GM19025 (cell line): Measurements from ENCODE around the gene CAMK2A.

Experiments
- ATAC-seq: cut with Tn5 transposase; IDR thresholded peaks from one replicate; pipeline ENCODE4 v1.9.1; 2021; ENCODE audit warnings: mild to moderate bottlenecking, low read depth, moderate library complexity; ENCODE audit not compliant: unreplicated experiment

The CAMK2A gene

GRCh38 chr5:150302301-150303069 lies 12.9 kb upstream of the CAMK2A start, which contains the start of gene ARSI:
TSS of gene ARSI (minus strand) at chr5:150302905. CDS start at chr5:150302373, 532 bp downstream.
- ATAC-seq, result no peak

DNA sequence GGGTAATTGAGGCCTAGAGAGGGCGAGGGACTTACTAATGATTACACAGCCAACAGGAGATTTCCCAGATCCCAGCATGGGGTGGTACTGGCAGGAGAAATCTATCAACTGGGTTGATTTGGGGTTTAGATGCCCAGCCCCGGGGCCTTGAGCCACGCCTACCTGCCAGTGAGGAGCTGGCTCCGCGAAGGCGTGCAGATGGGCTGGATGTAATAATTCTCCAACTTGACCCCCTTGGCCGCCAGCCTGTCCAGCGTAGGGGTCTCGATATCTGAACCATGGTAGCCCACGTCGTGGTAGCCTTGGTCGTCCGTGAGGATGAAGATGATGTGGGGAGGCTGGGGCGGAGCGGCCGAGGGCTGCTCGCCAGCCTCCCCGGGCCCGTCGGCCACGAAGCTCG lies 12.3 kb upstream of the CAMK2A start:
- ATAC-seq, result no peak

- no peak for ATAC-seq
Observed at GRCh38 chr5:150301170-150301505, 11.6 kb upstream of the CAMK2A start.

DNA sequence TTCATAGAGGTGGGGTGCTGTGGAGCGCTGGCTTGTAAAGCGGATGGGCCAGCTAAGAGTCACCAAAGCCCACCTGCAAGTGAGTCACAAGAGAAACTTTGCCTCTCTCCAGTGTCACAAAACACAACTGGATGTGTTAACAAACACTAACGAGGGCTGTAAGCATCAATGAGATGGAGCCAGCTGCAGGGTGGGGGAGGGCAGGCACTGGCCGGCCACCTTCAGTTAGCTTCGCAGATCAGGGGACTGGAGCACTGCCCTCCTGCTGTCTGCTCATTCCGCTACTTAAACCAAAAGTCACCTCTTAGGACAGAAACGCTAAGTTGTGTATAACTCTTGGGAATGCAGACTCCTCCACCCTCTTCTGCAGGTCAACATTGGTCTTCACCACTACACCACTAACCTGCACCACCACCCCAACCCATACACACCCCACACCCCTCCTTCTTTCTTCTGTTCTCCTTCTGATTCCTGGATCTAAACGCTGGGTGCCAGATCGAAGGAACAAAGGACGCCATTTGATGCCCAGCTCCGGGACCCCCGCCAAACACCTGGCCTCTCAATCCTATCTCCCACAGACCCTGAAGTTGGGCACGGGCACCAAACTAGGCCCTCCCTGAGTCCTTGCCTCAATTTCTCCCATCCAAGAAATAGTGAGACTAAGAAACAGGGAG lies 11.1 kb upstream of the CAMK2A start:
- ATAC-seq, result no peak

- ATAC-seq, result no peak
Observed at GRCh38 chr5:150299571-150300327, 10.2 kb upstream of the CAMK2A start.

DNA sequence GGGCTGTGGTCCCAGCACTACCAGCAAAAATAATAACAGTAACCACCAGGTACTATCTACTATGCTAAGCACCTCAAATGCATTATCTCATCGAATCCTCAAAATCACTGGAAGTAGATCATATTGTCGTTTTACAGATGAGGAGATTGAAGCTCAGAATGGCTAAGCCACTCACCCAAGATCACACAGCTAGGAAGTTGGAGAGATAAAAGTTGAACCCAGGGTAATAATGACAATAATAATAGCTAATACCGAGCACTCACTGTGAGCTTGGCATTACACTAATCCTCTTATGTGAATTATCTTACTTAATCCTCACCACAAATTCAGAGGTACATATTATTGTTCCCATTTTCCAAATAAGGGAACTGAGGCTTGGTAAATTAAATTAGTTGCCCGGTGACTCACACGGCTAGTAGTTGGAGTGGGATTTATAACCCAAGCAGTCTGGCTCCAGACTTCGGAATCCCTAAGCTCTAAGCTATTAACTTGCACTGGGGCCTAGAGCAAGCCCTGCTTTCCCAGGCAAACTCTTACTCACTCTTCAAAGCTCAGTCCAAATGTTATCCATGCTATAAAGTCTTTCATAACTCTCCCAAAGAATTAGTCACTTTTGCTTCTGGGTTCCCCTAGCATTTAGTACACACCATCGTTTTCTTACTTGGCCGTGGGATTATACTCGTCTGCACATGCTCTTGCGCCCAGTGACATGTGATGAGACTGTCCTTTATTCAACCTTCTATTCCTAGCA lies 9.3 kb upstream of the CAMK2A start:
- ATAC-seq, result no peak

GRCh38 chr5:150297934-150298595 lies 8.5 kb upstream of the CAMK2A start:
- no peak for ATAC-seq

GRCh38 chr5:150297236-150297890 lies 7.8 kb upstream of the CAMK2A start:
- ATAC-seq, result no peak

GRCh38 chr5:150296496-150296895 lies 6.9 kb upstream of the CAMK2A start:
- ATAC-seq, result no peak

GRCh38 chr5:150295741-150296486 lies 6.3 kb upstream of the CAMK2A start:
- ATAC-seq, result no peak

DNA sequence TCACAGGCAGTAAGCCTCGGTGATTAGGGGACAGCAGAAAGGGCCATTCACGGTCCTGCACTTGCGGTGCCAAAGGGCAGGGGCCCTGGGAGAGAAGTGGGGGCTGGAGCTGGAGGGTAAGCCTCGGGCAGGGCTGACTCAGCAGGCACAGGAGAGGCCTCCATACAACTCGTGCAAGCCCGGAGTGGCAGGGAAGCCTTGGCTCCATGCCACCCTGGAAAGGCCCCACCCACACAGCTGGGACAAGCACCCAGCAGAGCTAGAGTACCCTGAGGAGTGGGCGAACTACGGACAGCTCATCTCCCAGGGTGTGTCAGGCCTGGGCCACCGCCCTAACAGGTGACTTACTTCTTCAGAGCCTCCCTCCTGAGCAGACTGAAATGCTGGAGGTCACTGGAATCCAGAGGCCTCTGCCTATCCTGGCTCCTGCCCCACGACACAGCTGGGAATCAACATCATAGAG lies 5.6 kb upstream of the CAMK2A start:
- no peak for ATAC-seq

- ATAC-seq, result no peak
Observed at GRCh38 chr5:150294551-150295071, 5.0 kb upstream of the CAMK2A start.

DNA sequence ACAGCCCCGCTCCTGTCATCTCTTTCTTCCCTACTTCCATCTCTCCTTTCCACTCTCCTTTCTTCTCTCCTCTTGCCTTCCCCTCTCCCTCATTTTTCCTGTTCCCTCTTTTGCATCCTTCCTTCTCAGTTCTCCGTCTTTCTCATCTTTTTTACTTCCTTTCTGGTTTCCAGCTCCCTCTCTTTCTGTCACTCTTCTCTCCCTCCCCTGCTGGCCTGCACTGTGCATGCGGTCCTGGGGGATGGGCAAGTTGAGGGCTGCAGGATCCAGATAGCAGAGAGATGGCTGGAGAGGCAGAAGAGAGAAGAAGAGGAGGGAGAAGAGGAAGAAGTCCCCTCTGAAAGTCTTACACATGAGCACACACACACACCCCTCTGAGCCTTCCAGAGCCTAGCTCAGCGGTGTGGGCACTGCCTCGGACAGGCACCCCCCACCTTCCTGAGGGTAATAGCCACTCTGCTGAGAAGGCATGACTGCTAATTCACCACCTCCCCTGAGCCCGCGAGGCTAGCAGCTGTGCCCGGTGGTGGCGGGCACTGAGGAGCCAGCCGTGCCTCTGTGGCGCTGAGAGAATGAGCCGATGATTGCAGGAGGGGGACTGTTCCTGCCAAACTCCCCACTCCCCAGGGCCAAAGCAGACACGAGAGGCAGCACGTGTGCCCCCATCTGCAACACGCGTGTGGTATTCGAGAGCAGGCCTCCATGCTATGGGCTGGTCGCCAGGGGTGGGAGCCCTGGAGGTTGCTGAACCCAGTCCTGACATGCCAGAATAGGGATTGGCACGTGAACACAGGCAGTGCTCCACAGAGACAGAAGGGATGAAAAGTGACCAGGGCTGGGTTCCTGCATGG lies 3.7 kb upstream of the CAMK2A start:
- no peak for ATAC-seq

DNA sequence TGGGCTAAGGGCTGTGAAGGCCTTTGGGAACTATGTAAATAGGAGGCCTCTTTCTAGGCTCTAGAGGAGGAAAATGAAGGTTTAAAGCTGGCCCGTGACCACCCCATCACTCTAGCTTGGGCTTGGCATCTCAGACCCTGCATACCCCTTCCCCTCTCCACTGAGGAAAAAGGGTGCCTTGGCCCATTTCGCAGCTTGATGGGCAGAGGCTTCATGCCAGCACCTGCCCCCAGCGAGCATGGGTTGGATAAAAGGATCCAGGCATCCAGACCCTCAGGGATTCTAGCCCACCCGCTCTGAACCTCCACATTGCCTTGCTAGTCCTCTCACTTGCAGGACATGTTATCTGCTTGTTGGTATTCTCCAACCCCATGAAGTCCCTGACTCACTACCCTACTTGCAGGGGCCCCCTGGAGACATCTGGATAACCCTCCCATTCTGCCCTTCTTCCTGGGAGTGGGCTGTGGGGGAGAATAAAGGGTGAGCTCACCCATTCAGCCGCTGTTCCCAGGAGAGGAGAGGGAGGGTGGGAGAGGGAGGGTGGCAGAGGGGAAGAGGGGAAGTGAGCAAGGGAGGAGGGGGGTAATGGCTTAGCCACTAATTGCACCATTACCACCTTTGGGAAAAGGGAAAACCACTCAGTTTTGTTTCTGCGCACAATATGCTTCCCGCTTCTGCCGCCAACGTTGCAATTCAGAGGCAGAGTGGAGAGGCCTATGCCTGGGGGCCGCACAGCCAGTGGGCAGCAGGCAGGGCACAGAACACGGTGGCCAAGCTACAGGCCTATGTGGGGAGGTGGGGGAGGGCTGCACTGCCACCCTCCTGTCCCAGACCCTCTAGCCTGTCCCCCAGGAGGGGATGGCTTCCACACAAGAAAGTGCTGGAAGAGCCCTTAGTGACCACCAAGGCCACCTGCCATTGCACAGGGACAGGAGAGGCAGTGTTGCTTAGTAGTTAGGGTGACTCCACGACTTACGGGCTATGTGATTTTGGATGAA lies 2.1 kb upstream of the CAMK2A start:
- no peak for ATAC-seq

GRCh38 chr5:150288791-150289190 lies 782 bp downstream of the CAMK2A start:
- no peak for ATAC-seq

GRCh38 chr5:150288361-150288760 lies 1.2 kb downstream of the CAMK2A start:
- no peak for ATAC-seq

- ATAC-seq, result no peak
Observed at GRCh38 chr5:150286820-150287219, 2.8 kb downstream of the CAMK2A start.
